Skeletal muscle tissue (tissue), 4 donors: ENCODE results near the gene ZNF770. TPM values are rescaled to one million over a fixed set of nuclear protein-coding genes. Genes with fewer than 3 reads are reported as not detected.
A peak's percentile ranks its signal among the peaks of the same experiment; 100 is the strongest.

Source experiments
- H3K27ac ChIP-seq: one replicate; pipeline ENCODE4 v1.7.0; 2013; ENCODE audit warnings: mild to moderate bottlenecking, low read depth, low read length, inconsistent platforms
- H3K27me3 ChIP-seq, 3 donors: one replicate each; pipeline ENCODE4 v1.7.0; 2013; ENCODE audit warnings: low read length in 3 of 3; ENCODE audit not compliant: control insufficient read depth in 3 of 3, insufficient read depth in 3 of 3
- H3K36me3 ChIP-seq, 3 donors: one replicate each; pipeline ENCODE4 v1.7.0; 2013; ENCODE audit warnings: low read length in 3 of 3; ENCODE audit not compliant: control insufficient read depth in 3 of 3, insufficient read depth in 3 of 3
- H3K4me1 ChIP-seq, 3 donors: one replicate each; pipeline ENCODE4 v1.7.0; 2013; ENCODE audit warnings: low read length in 3 of 3, mild to moderate bottlenecking in 3 of 3; ENCODE audit not compliant: control insufficient read depth in 3 of 3, insufficient read depth in 3 of 3
- H3K4me3 ChIP-seq, 3 donors: one replicate each; pipeline ENCODE4 v1.7.0; 2013; ENCODE audit warnings: low read length in 3 of 3
- H3K9ac ChIP-seq, 3 donors: one replicate each; pipeline ENCODE4 v1.7.0; 2013; ENCODE audit warnings: low read length in 3 of 3, mild to moderate bottlenecking in 3 of 3, moderate library complexity in 2 of 3, low read depth in 1 of 3
- H3K9me3 ChIP-seq, 3 donors: one replicate each; pipeline ENCODE4 v1.7.0; 2013; ENCODE audit warnings: low read length in 3 of 3; ENCODE audit not compliant: control insufficient read depth in 3 of 3
- total RNA-seq: library from RNA; depleted of rRNA; stranded (reverse); fragments of >200 nt; gene quantifications from one replicate; pipeline ENCODE4 v1.2.3, GENCODE V29; 2014
- donor health status: Osteomylitis.

The ZNF770 gene
- 22.4 TPM for total RNA-seq

GRCh38 chr15:34988027-34988902, at the start of gene ZNF770:
Gene ZNF770 (minus strand): TSS chr15:34988287. CDS start chr15:34983434, 4,853 bp downstream.
- H3K4me3 ChIP-seq, result peak within 1 kb of the TSS; percentile 83 to 99 (median 98)
- H3K9me3 ChIP-seq, result no peaks in the 10 kb centered on the region
- peak within 1 kb of the TSS; percentile 100 for H3K27ac ChIP-seq
- peak within 1 kb of the TSS; percentile 95 to 100 (median 99) for H3K9ac ChIP-seq
- H3K27me3 ChIP-seq, result peaks cover 0 to 6% (median 3%) of the 10 kb centered on the region in 3 donors
- peaks cover 19 to 31% (median 28%) of the 10 kb centered on the region in 3 donors for H3K4me1 ChIP-seq
- peaks cover 0 to 8% (median 4%) of the 10 kb centered on the region in 3 donors for H3K36me3 ChIP-seq

DNA sequence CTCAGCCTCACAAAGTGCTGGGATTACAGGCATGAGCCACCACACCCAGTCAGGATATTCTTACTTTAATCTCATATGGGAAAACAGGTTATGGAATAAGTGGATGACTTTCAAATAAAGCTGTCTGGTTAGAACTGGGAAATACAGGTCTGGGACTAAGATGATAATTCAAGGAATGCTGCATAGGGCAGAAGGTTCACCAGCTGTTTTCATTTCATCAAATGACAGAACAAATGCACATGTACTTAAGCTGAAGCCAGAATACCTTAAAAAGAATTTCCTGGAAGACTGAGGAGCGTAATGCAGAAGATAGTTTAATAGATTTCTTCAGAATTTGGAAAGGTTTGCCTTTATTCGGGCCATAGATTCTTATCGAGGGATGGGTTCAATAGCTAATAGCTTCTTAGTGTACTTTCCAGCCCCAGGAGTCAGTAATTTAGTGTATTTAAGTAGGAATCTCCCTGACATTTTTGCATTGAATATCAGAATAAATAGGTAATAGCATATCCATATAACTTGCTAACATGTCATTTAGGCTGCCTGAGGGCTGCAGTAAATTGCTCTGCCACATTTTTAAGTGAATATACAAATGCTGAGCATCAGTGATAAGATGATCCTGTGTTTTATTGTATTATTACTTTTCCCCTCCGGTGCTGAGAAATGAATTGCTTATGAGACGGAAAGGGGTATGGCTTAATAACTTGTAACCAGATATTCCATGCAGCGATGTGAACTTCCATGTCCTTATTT, 40.3 kb upstream of the ZNF770 start:
- H3K27me3 ChIP-seq, result no peaks in the 10 kb centered on the region

DNA sequence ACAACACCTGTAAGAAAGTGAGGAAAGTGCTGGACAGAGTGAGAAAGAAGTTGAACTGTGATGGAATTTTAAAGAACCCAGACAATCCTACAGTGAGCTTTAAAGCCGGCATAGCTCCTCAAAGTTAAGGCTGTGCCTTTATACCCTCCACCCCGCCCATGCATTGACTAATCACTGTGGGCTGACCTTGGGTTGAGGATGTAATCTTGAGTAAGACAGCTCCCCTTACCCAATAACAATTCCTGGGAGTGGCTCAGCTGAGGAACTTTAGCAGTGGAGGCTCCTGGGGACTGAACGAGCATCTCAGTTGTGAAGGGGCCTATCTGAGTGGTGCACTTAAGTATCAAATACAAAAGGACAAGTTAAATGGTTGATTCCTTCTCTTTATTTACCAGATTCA, 35.7 kb upstream of the ZNF770 start:
- H3K9me3 ChIP-seq, result no peaks in the 10 kb centered on the region
- no peak overlapping the region for H3K4me3 ChIP-seq
- no peaks in the 10 kb centered on the region for H3K27me3 ChIP-seq
- no peaks in the 10 kb centered on the region for H3K36me3 ChIP-seq
- H3K9ac ChIP-seq, result no peak overlapping the region
- H3K4me1 ChIP-seq, result no peaks in the 10 kb centered on the region
- no peak overlapping the region for H3K27ac ChIP-seq

More for the DNA sequence above, 40.3 kb upstream of the ZNF770 start:
- no peaks in the 10 kb centered on the region for H3K36me3 ChIP-seq
- H3K9me3 ChIP-seq, result no peaks in the 10 kb centered on the region
- no peak overlapping the region for H3K27ac ChIP-seq
- no peaks in the 10 kb centered on the region for H3K4me1 ChIP-seq
- no peak overlapping the region for H3K9ac ChIP-seq
- no peak overlapping the region for H3K4me3 ChIP-seq

DNA sequence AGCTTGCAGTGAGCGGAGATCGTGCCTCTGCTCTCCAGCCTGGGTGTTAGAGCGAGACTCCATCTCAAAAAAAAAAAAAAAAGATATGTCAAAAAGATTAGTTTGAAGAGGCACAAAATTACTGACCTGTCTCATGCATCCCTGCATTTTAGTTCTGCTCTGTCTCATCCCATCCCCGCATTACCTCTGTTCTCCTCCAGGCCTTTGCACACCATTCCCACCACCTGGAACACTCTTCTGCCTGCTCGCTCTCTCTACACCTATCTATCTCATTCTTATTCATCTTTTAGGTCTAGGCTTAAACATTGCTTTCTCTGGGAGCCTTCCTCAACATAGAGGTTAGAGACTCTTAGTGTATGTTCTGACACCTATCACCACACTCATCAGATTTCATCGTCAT, 32.9 kb upstream of the ZNF770 start:
- Histone ChIP-seq H3K9ac (no peak overlapping the region), H3K27ac (no peak overlapping the region), H3K4me1 (no peaks in the 10 kb centered on the region), H3K4me3 (no peak overlapping the region), H3K36me3 (no peaks in the 10 kb centered on the region), H3K27me3 (no peaks in the 10 kb centered on the region), H3K9me3 (no peaks in the 10 kb centered on the region)

DNA sequence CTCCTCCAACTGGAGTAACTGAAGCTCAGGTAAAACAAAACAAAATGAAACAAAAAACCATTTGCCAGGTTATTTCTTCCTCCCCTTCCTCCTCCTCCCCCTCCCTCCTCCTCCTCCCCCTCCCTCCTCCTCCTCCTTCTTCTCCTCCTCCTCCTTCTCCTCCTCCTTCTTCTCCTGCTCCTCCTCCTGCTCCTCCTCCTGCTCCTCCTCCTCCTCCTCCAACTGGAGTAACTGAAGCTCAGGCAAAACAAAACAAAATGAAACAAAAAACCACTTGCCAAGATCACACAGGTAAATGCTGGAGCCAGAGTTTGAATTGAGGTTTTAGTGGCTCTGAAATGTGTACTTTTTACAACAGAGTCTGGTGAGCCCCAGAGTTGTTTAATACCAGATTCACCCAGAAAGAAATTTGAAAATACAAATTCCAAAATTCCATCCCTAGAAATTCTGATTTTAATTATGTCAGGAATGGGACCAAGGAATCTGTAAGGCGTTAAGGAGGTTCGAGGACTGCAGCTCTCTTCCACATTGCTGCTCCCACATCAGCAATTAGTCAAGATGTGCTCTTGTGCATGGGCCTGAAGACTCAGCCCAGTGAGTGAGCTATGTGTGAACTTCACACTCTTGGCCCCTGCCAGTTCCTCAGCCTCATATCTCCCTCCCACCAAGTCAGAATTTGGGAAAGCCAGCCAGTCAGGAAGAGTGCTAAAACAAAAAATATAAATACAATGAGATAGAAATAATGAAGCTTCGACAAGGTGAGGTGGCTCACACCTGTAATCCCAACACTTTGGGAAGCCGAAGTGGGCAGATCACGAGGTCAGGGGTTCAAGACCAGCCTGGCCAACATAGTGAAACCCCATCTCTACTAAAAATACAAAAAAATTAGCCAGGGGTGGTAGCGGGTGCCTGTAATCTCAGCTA, 31.6 kb upstream of the ZNF770 start:
- Histone ChIP-seq H3K4me3 (no peak overlapping the region), H3K36me3 (no peaks in the 10 kb centered on the region), H3K27me3 (no peaks in the 10 kb centered on the region), H3K9ac (no peak overlapping the region), H3K27ac (no peak overlapping the region), H3K4me1 (no peaks in the 10 kb centered on the region), H3K9me3 (no peaks in the 10 kb centered on the region)

GRCh38 chr15:35014241-35014640, 26.2 kb upstream of the ZNF770 start:
- H3K36me3 ChIP-seq, result no peaks in the 10 kb centered on the region
- H3K9ac ChIP-seq, result no peak overlapping the region
- H3K27me3 ChIP-seq, result no peaks in the 10 kb centered on the region
- no peak overlapping the region for H3K4me3 ChIP-seq
- H3K4me1 ChIP-seq, result no peaks in the 10 kb centered on the region
- H3K27ac ChIP-seq, result no peak overlapping the region
- no peaks in the 10 kb centered on the region for H3K9me3 ChIP-seq

DNA sequence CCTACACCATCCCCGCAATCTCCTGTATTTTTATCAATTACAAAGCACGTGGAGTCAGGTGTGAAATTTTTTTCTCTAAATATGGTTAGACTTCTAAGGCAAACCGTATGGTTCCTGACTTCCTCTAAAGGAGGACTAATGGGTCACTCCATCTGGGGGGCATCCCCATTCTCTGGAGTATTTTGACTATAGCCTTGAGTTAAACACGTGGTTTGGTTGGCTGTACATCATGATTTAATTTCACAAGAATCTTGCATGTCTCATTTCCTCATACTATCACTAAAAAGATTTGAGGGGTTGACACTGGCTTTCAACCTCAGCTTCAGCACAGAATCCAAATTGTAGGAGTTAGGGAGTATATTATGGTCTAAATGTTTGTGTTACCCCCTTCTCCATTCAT, 25.3 kb upstream of the ZNF770 start:
- Histone ChIP-seq H3K4me3 (no peak overlapping the region), H3K9me3 (no peaks in the 10 kb centered on the region), H3K4me1 (no peaks in the 10 kb centered on the region), H3K27ac (no peak overlapping the region), H3K9ac (no peak overlapping the region), H3K27me3 (no peaks in the 10 kb centered on the region), H3K36me3 (no peaks in the 10 kb centered on the region)

DNA sequence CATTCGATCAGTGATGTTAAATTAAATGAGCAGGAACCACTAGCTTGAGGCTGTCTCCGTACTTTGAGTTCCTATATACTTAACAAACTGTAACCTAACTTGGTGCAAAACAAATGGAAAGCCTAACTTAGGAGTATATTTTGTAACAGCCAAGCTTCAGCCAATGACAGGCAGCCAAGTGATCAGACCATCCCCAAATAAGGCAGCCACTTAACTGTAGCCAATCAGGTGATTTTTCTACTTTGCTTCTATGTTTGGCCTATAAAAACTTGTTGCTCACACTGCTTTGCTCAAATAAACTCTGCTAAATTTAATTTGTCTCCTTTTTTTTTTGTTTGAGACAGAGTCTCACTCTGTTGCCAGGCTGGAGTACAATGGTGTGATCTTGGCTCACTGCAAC, 19.3 kb upstream of the ZNF770 start:
- no peak overlapping the region for H3K27ac ChIP-seq
- no peak overlapping the region for H3K4me3 ChIP-seq
- no peaks in the 10 kb centered on the region for H3K4me1 ChIP-seq
- H3K36me3 ChIP-seq, result no peaks in the 10 kb centered on the region
- no peaks in the 10 kb centered on the region for H3K9me3 ChIP-seq
- no peak overlapping the region for H3K9ac ChIP-seq
- no peaks in the 10 kb centered on the region for H3K27me3 ChIP-seq

GRCh38 chr15:35005933-35006332, 17.8 kb upstream of the ZNF770 start:
- H3K36me3 ChIP-seq, result no peaks in the 10 kb centered on the region
- H3K4me3 ChIP-seq, result no peak overlapping the region
- no peaks in the 10 kb centered on the region for H3K4me1 ChIP-seq
- H3K27ac ChIP-seq, result no peak overlapping the region
- no peaks in the 10 kb centered on the region for H3K9me3 ChIP-seq
- no peak overlapping the region for H3K9ac ChIP-seq
- no peaks in the 10 kb centered on the region for H3K27me3 ChIP-seq
